Activated CD4-positive, alpha-beta T cell treated with anti-CD3 and anti-CD28 coated beads for 24 hours (primary cell): ENCODE results near the gene TRIM38.
"Not testable (repeated sequence)": the region's sequence is repeated elsewhere in the genome, so short reads cannot be mapped to it uniquely, and the experiment has no call there.

ENCODE experiments used
- DNase-seq, 2 donors: peaks; one replicate each; pipeline ENCODE4 v3.0.0-alpha.2; 2020; ENCODE audit warnings: low read depth in 2 of 2

Gene TRIM38

GRCh38 chr6:26006086-26006939 lies 43.7 kb downstream of the TRIM38 start:
- no peak for DNase-seq

GRCh38 chr6:26006940-26007305 lies 44.3 kb downstream of the TRIM38 start:
- DNase-seq, result not testable (repeated sequence)

- DNase-seq, result no peak
Observed at GRCh38 chr6:26008470-26008869, 45.9 kb downstream of the TRIM38 start.

GRCh38 chr6:26009817-26010216 lies 47.2 kb downstream of the TRIM38 start:
- DNase-seq, result no peak

GRCh38 chr6:26012061-26012460 lies 49.5 kb downstream of the TRIM38 start:
- no peak for DNase-seq

- not testable (repeated sequence) for DNase-seq
Observed at GRCh38 chr6:26014386-26014785, 51.8 kb downstream of the TRIM38 start.

GRCh38 chr6:26016245-26016962 lies 53.8 kb downstream of the TRIM38 start:
- DNase-seq, result no peak

- DNase-seq, result no peak
Observed at GRCh38 chr6:26016963-26017631, 54.5 kb downstream of the TRIM38 start.

GRCh38 chr6:26017632-26017966 lies 55.0 kb downstream of the TRIM38 start:
- peak; percentile 74 to 80 for DNase-seq

GRCh38 chr6:26019261-26019830 lies 56.7 kb downstream of the TRIM38 start:
- no peak for DNase-seq

- no peak for DNase-seq
Observed at GRCh38 chr6:26019967-26020328, 57.3 kb downstream of the TRIM38 start.

GRCh38 chr6:26020329-26021000 lies 57.9 kb downstream of the TRIM38 start:
- no peak for DNase-seq

- no peak for DNase-seq
Observed at GRCh38 chr6:26021001-26021349, 58.4 kb downstream of the TRIM38 start.

GRCh38 chr6:26021350-26022131 lies 58.9 kb downstream of the TRIM38 start:
- DNase-seq, result peak; percentile 71 to 79

GRCh38 chr6:26022132-26022472 lies 59.5 kb downstream of the TRIM38 start:
- DNase-seq, result no peak

GRCh38 chr6:26022737-26023136 lies 60.1 kb downstream of the TRIM38 start:
- no peak for DNase-seq

- DNase-seq, result no peak
Observed at GRCh38 chr6:26024651-26025046, 62.0 kb downstream of the TRIM38 start.

GRCh38 chr6:26025047-26025893 lies 62.7 kb downstream of the TRIM38 start:
- DNase-seq, result no peak

GRCh38 chr6:26025894-26026832 lies 63.6 kb downstream of the TRIM38 start:
- DNase-seq, result peak; percentile 67 to 85
